ENCODE data around the gene TCF4. TPM values are rescaled to one million over a fixed set of nuclear protein-coding genes. Genes with fewer than 3 reads are reported as not detected.

The TCF4 gene
- total RNA-seq, 4 donors from 2014 or later, result 80.9 to 172 (median 94.0) TPM

DNA sequence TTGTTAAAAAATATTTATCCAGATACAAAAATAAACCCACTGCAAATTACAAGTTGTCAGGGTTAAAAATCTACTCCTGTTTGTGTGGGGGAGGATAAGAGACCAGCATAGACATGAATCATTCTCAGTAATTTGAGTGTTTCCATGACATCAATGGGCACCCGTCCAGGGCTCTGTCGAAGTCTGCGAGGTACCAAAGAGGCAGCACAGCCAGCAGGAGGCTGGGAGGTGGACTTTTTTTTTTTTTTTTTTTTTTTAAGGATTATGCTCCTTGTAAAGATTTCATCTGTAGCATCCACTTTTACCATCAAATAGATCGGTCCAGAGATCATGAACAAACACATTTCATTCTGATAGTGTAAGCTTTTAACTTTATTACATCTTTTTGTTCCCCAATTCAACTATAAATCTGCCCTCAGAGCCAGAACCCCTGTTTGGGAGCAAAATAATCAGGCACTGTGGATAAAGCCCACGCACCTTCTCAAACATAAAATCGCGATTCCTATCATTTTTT lies 182.0 kb downstream of the TCF4 start:
- peaks cover 10% of the 10 kb centered on the region for H3K4me1 ChIP-seq
- H3K4me3 ChIP-seq, result no peak overlapping the region
- TF ChIP-seq POLR2A (IDR thresholded peaks at IDR 0.05), result no peak
- TF ChIP-seq POLR2AphosphoS5 (IDR thresholded peaks at IDR 0.05), result no peak
- TF ChIP-seq CTCF (IDR thresholded peaks at IDR 0.05), result no peak
- TF ChIP-seq EP300 (IDR thresholded peaks at IDR 0.05), result no peak
- H3K9me3 ChIP-seq, result no peaks in the 10 kb centered on the region
- no peaks in the 10 kb centered on the region for H3K27me3 ChIP-seq
- H3K36me3 ChIP-seq, result no peaks in the 10 kb centered on the region
- H3K27ac ChIP-seq, result peak overlapping the region; percentile 5
- 32% methylated on average over 7 of the region's 7 CpGs for WGBS
- DNase-seq (ENCODE audit: low spot score in 2 of 2), result peak; percentile 81 to 86

- peaks cover 10% of the 10 kb centered on the region for H3K4me1 ChIP-seq
- no peaks in the 10 kb centered on the region for H3K36me3 ChIP-seq
- 65% methylated on average over 1 of the region's 1 CpG for WGBS
- DNase-seq (ENCODE audit: low spot score in 2 of 2), result no peak
- no peaks in the 10 kb centered on the region for H3K27me3 ChIP-seq
- H3K27ac ChIP-seq, result peak overlapping the region; percentile 5
- no peaks in the 10 kb centered on the region for H3K9me3 ChIP-seq
- no peak overlapping the region for H3K4me3 ChIP-seq
- TF ChIP-seq POLR2AphosphoS5 (IDR thresholded peaks at IDR 0.05), result no peak
- TF ChIP-seq EP300 (IDR thresholded peaks at IDR 0.05), result no peak
- no peak for TF ChIP-seq CTCF (IDR thresholded peaks at IDR 0.05)
- TF ChIP-seq POLR2A (IDR thresholded peaks at IDR 0.05), result no peak
Observed at GRCh38 chr18:55405475-55405874, 182.5 kb downstream of the TCF4 start.

GRCh38 chr18:55404832-55405465 lies 183.0 kb downstream of the TCF4 start:
- 92% methylated on average over 8 of the region's 8 CpGs for WGBS
- TF ChIP-seq CTCF (IDR thresholded peaks at IDR 0.05) (no peak), POLR2AphosphoS5 (IDR thresholded peaks at IDR 0.05) (no peak), POLR2A (IDR thresholded peaks at IDR 0.05) (no peak), EP300 (IDR thresholded peaks at IDR 0.05) (no peak)
- Histone ChIP-seq H3K9me3 (no peaks in the 10 kb centered on the region), H3K36me3 (no peaks in the 10 kb centered on the region), H3K4me1 (peaks cover 10% of the 10 kb centered on the region), H3K27ac (peak overlapping the region; percentile 5), H3K27me3 (no peaks in the 10 kb centered on the region), H3K4me3 (no peak overlapping the region)
- DNase-seq (ENCODE audit: low spot score in 2 of 2), result no peak

GRCh38 chr18:55404136-55404830 lies 183.7 kb downstream of the TCF4 start:
- no peaks in the 10 kb centered on the region for H3K9me3 ChIP-seq
- no peaks in the 10 kb centered on the region for H3K27me3 ChIP-seq
- peaks cover 11% of the 10 kb centered on the region for H3K4me1 ChIP-seq
- no peak for TF ChIP-seq EP300 (IDR thresholded peaks at IDR 0.05)
- TF ChIP-seq POLR2AphosphoS5 (IDR thresholded peaks at IDR 0.05), result no peak
- TF ChIP-seq POLR2A (IDR thresholded peaks at IDR 0.05), result no peak
- TF ChIP-seq CTCF (IDR thresholded peaks at IDR 0.05), result no peak
- 94% methylated on average over 5 of the region's 5 CpGs for WGBS
- H3K36me3 ChIP-seq, result no peaks in the 10 kb centered on the region
- H3K27ac ChIP-seq, result no peak overlapping the region
- H3K4me3 ChIP-seq, result no peak overlapping the region
- DNase-seq (ENCODE audit: low spot score in 2 of 2), result no peak

GRCh38 chr18:55403421-55403949 lies 184.5 kb downstream of the TCF4 start:
- 59% methylated on average over 5 of the region's 5 CpGs for WGBS
- H3K27ac ChIP-seq, result peak overlapping the region; percentile 67

More at GRCh38 chr18:55403421-55403949, 184.5 kb downstream of the TCF4 start:
- no peak for DNase-seq (ENCODE audit: low spot score in 2 of 2)
- Histone ChIP-seq H3K4me1 (peaks cover 13% of the 10 kb centered on the region), H3K36me3 (no peaks in the 10 kb centered on the region), H3K9me3 (no peaks in the 10 kb centered on the region), H3K4me3 (peak overlapping the region; percentile 33), H3K27me3 (no peaks in the 10 kb centered on the region)
- TF ChIP-seq EP300 (IDR thresholded peaks at IDR 0.05), result no peak
- TF ChIP-seq POLR2A (IDR thresholded peaks at IDR 0.05), result no peak
- TF ChIP-seq CTCF (IDR thresholded peaks at IDR 0.05), result no peak
- no peak for TF ChIP-seq POLR2AphosphoS5 (IDR thresholded peaks at IDR 0.05)

Data from suprapubic skin (tissue), 4 donors.